ENCODE data around the gene MYMK. TPM values are rescaled to one million over a fixed set of nuclear protein-coding genes. Genes with fewer than 3 reads are reported as not detected.

MYMK gene
- total and polyA plus RNA-seq, 4 donors: not detected

DNA sequence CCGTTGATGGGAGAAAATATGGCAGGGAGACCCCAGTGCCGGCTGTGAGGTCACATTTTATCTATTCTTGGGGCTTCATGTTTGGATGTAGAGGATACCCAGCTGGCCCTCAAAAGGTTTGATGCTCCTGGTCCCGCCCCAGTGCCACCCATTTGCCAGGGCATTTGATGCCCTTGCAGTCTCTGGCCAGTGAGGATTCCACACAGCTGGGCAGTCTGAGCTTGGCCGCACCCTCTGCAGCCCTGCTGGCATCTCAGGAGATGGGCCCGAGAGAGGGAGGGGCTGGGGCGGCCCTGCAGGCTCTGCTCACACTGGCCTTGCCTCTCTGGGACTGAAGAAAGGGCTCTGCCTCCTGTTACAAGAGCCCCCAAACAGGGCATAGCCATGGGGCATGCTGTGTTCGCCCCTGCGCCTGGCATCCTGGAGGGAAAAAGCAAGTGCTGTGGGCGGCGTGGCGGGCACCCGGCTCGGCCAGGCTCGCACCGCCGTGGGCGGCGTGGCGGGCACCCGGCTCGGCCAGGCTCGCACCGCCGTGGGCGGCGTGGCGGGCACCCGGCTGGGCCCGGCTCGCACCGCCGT is 37.3 kb upstream of the MYMK start:
- H3K4me1 ChIP-seq (ENCODE audit: control insufficient read depth in 1 of 2, insufficient read depth in 2 of 2, low read length in 2 of 2): no peaks in the 10 kb centered on the region
- WGBS, 2 donors: 81 to 89% methylated on average over 24 to 32 of the region's 32 CpGs
- no peaks in the 10 kb centered on the region for H3K27me3 ChIP-seq (ENCODE audit: control insufficient read depth in 1 of 2, insufficient read depth in 2 of 2, low read length in 1 of 2)
- H3K36me3 ChIP-seq (ENCODE audit: control insufficient read depth in 1 of 2, insufficient read depth in 2 of 2, low read length in 1 of 2): no peaks in the 10 kb centered on the region
- DNase-seq: no peak
- no peak overlapping the region for H3K4me3 ChIP-seq (ENCODE audit: low read length in 2 of 2)
- intact Hi-C loops (cut with DNase I): no loop called here
- no peak for ATAC-seq (ENCODE audit: low FRiP score)
- no peaks in the 10 kb centered on the region for H3K9me3 ChIP-seq (ENCODE audit: control insufficient read depth, low read length)
- H3K27ac ChIP-seq (ENCODE audit: low read depth in 1 of 2, low read length in 2 of 2): no peak overlapping the region

DNA sequence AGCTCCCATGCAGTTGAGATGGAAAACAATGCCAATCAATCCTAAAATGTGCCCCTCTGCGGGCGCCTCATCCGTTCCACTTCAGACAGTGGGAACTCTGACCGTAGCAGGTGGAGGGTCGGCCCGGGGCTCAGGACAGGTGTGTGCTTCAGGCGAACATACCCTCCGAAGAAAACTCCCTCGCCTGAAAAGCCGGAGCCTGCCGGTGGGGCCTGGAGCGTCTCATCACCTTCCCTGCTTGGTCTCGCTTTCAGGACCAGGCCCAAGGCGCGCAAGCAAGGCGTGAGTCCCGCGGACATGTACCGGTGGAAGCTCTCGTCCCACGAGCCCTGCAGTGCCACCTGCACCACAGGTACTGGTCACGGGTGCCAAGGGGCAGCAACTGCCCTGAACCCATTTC is 36.2 kb upstream of the MYMK start:
- ATAC-seq (ENCODE audit: low FRiP score) (no peak), DNase-seq (no peak)
- H3K27ac ChIP-seq (ENCODE audit: low read depth in 1 of 2, low read length in 2 of 2): no peak overlapping the region
- no peaks in the 10 kb centered on the region for H3K27me3 ChIP-seq (ENCODE audit: control insufficient read depth in 1 of 2, insufficient read depth in 2 of 2, low read length in 1 of 2)
- no peaks in the 10 kb centered on the region for H3K36me3 ChIP-seq (ENCODE audit: control insufficient read depth in 1 of 2, insufficient read depth in 2 of 2, low read length in 1 of 2)
- intact Hi-C loops (cut with DNase I): no loop called here
- no peak overlapping the region for H3K4me3 ChIP-seq (ENCODE audit: low read length in 2 of 2)
- H3K4me1 ChIP-seq (ENCODE audit: control insufficient read depth in 1 of 2, insufficient read depth in 2 of 2, low read length in 2 of 2): no peaks in the 10 kb centered on the region
- 95 to 97% methylated on average over 22 of the region's 22 CpGs for WGBS, 2 donors
- no peaks in the 10 kb centered on the region for H3K9me3 ChIP-seq (ENCODE audit: control insufficient read depth, low read length)

DNA sequence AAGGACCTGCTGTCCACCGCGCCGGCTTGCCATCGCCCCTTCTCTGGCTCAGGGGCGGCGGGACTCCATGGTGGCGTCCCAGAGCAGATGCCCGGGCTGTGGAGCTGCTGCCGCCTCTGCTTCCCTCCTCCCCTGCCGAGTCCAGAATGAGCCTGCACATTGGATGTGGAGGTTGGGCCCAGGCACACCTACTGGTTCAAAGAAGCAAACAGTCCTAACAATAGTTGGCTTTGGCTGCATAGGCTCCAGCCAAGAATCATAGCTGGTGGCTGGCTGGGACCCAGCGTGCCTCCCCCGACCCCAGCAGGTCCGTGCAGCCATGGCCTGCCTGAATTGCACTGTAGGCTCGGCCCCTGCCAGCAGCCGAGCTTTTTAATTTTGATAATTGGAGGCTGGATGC is 35.6 kb upstream of the MYMK start:
- Histone ChIP-seq H3K36me3 (ENCODE audit: control insufficient read depth in 1 of 2, insufficient read depth in 2 of 2, low read length in 1 of 2) (no peaks in the 10 kb centered on the region), H3K9me3 (ENCODE audit: control insufficient read depth, low read length) (no peaks in the 10 kb centered on the region), H3K4me3 (ENCODE audit: low read length in 2 of 2) (no peak overlapping the region), H3K27me3 (ENCODE audit: control insufficient read depth in 1 of 2, insufficient read depth in 2 of 2, low read length in 1 of 2) (no peaks in the 10 kb centered on the region), H3K27ac (ENCODE audit: low read depth in 1 of 2, low read length in 2 of 2) (no peak overlapping the region), H3K4me1 (ENCODE audit: control insufficient read depth in 1 of 2, insufficient read depth in 2 of 2, low read length in 2 of 2) (no peaks in the 10 kb centered on the region)
- DNase-seq (no peak), ATAC-seq (ENCODE audit: low FRiP score) (no peak)
- 25 to 31% methylated on average over 15 of the region's 15 CpGs for WGBS, 2 donors
- intact Hi-C loops (cut with DNase I): no loop called here

GRCh38 chr9:133558191-133559126 is 33.7 kb upstream of the MYMK start:
- peak; percentile 78 for ATAC-seq (ENCODE audit: low FRiP score)
- no peaks in the 10 kb centered on the region for H3K4me1 ChIP-seq (ENCODE audit: control insufficient read depth in 1 of 2, insufficient read depth in 2 of 2, low read length in 2 of 2)

DNA sequence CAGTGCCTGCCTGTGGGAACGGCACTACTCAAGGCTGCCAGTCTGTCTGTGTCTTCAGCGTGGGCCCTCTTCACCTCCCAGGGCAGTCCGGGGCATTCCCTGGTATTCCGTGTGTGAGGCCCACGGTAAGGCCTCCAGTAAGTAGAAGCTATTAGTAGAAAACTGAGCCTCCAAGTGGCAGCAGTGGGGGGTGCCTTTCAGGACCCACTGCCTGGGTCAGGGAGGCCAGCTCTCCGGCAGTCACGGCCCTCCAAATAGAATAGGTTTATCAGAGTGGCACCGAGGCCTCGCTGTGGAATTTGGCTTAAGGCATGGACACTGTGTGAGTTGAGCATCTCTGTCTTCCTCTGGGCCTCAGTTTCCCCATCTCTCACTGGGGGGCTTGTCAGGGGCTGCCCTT is 32.8 kb upstream of the MYMK start:
- Histone ChIP-seq H3K4me3 (ENCODE audit: low read length in 2 of 2) (no peak overlapping the region), H3K9me3 (ENCODE audit: control insufficient read depth, low read length) (no peaks in the 10 kb centered on the region), H3K27ac (ENCODE audit: low read depth in 1 of 2, low read length in 2 of 2) (no peak overlapping the region), H3K36me3 (ENCODE audit: control insufficient read depth in 1 of 2, insufficient read depth in 2 of 2, low read length in 1 of 2) (no peaks in the 10 kb centered on the region), H3K27me3 (ENCODE audit: control insufficient read depth in 1 of 2, insufficient read depth in 2 of 2, low read length in 1 of 2) (no peaks in the 10 kb centered on the region), H3K4me1 (ENCODE audit: control insufficient read depth in 1 of 2, insufficient read depth in 2 of 2, low read length in 2 of 2) (no peaks in the 10 kb centered on the region)
- 95 to 97% methylated on average over 9 of the region's 9 CpGs for WGBS, 2 donors
- DNase-seq (no peak), ATAC-seq (ENCODE audit: low FRiP score) (no peak)
- intact Hi-C loops (cut with DNase I): no loop called here

More at GRCh38 chr9:133558191-133559126, 33.7 kb upstream of the MYMK start:
- Histone ChIP-seq H3K36me3 (ENCODE audit: control insufficient read depth in 1 of 2, insufficient read depth in 2 of 2, low read length in 1 of 2) (no peaks in the 10 kb centered on the region), H3K9me3 (ENCODE audit: control insufficient read depth, low read length) (no peaks in the 10 kb centered on the region), H3K27ac (ENCODE audit: low read depth in 1 of 2, low read length in 2 of 2) (no peak overlapping the region), H3K27me3 (ENCODE audit: control insufficient read depth in 1 of 2, insufficient read depth in 2 of 2, low read length in 1 of 2) (no peaks in the 10 kb centered on the region), H3K4me3 (ENCODE audit: low read length in 2 of 2) (no peak overlapping the region)
- intact Hi-C loops (cut with DNase I): no loop called here
- DNase-seq: no peak
- 17 to 21% methylated on average over 31 of the region's 31 CpGs for WGBS, 2 donors

GRCh38 chr9:133556354-133556753 is 31.6 kb upstream of the MYMK start:
- Histone ChIP-seq H3K27ac (ENCODE audit: low read depth in 1 of 2, low read length in 2 of 2) (no peak overlapping the region), H3K9me3 (ENCODE audit: control insufficient read depth, low read length) (no peaks in the 10 kb centered on the region), H3K4me1 (ENCODE audit: control insufficient read depth in 1 of 2, insufficient read depth in 2 of 2, low read length in 2 of 2) (no peaks in the 10 kb centered on the region), H3K27me3 (ENCODE audit: control insufficient read depth in 1 of 2, insufficient read depth in 2 of 2, low read length in 1 of 2) (no peaks in the 10 kb centered on the region), H3K36me3 (ENCODE audit: control insufficient read depth in 1 of 2, insufficient read depth in 2 of 2, low read length in 1 of 2) (no peaks in the 10 kb centered on the region), H3K4me3 (ENCODE audit: low read length in 2 of 2) (no peak overlapping the region)
- ATAC-seq (ENCODE audit: low FRiP score): no peak
- no peak for DNase-seq
- intact Hi-C loops (cut with DNase I): no loop called here
- WGBS, 2 donors: 92% methylated on average over 5 of the region's 5 CpGs

DNA sequence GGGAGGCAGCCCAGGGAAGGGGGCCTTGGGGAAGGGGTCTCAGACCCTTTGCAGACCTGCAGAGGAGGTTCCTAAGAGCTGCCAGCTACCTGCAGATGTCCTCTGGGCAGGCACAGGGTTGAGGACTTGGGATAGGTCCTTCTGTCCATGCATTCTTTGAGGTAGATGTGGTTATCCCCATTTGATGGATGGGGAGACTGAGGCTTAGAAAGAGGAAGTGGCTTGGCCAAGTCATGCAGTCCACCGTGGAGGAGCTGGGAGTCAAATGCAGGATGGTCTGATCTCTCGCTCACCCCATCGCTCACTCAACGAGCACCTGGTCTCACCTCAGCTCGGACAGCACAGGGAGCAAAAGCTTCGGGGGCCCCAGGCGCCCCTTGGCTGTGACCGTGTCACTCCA is 30.0 kb upstream of the MYMK start:
- intact Hi-C loops (cut with DNase I): no loop called here
- no peaks in the 10 kb centered on the region for H3K9me3 ChIP-seq (ENCODE audit: control insufficient read depth, low read length)
- no peak for DNase-seq
- H3K4me3 ChIP-seq (ENCODE audit: low read length in 2 of 2): no peak overlapping the region
- H3K27me3 ChIP-seq (ENCODE audit: control insufficient read depth in 1 of 2, insufficient read depth in 2 of 2, low read length in 1 of 2): no peaks in the 10 kb centered on the region
- no peaks in the 10 kb centered on the region for H3K36me3 ChIP-seq (ENCODE audit: control insufficient read depth in 1 of 2, insufficient read depth in 2 of 2, low read length in 1 of 2)
- H3K4me1 ChIP-seq (ENCODE audit: control insufficient read depth in 1 of 2, insufficient read depth in 2 of 2, low read length in 2 of 2): no peaks in the 10 kb centered on the region
- H3K27ac ChIP-seq (ENCODE audit: low read depth in 1 of 2, low read length in 2 of 2): no peak overlapping the region
- no peak for ATAC-seq (ENCODE audit: low FRiP score)
- WGBS, 2 donors: 90 to 96% methylated on average over 8 of the region's 8 CpGs

DNA sequence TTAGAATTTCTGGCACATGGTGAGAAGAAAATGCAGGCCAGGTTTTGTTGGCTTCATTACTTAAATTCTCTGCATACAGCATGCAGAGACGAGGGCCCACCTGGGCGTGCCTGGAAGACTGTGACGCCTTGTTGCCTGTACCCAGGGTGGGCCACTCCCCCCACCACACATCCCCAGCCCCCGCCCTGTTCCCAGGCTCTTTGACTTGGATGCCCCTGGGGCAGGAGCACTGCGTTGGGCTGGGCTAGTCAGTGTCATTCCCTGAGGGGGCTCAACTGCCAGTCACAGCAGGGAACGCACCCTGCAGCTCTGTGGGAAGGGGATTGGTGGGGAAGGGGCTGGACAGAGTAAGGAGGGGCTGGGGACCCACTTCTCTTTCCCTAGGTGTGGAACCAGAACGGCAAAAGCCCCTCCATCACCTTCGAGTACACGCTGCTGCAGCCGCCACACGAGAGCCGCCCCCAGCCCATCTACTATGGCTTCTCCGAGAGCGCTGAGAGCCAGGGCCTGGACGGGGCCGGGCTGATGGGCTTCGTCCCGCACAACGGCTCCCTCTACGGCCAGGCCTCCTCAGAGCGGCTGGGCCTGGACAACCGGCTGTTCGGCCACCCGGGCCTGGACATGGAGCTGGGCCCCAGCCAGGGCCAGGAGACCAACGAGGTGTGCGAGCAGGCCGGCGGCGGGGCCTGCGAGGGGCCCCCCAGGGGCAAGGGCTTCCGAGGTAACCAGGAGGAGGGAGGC is 29.4 kb upstream of the MYMK start:
- Histone ChIP-seq H3K4me3 (ENCODE audit: low read length in 2 of 2) (no peak overlapping the region), H3K36me3 (ENCODE audit: control insufficient read depth in 1 of 2, insufficient read depth in 2 of 2, low read length in 1 of 2) (no peaks in the 10 kb centered on the region), H3K9me3 (ENCODE audit: control insufficient read depth, low read length) (no peaks in the 10 kb centered on the region), H3K27ac (ENCODE audit: low read depth in 1 of 2, low read length in 2 of 2) (no peak overlapping the region), H3K4me1 (ENCODE audit: control insufficient read depth in 1 of 2, insufficient read depth in 2 of 2, low read length in 2 of 2) (no peaks in the 10 kb centered on the region), H3K27me3 (ENCODE audit: control insufficient read depth in 1 of 2, insufficient read depth in 2 of 2, low read length in 1 of 2) (no peaks in the 10 kb centered on the region)
- no peak for ATAC-seq (ENCODE audit: low FRiP score)
- intact Hi-C loops (cut with DNase I): no loop called here
- 91% methylated on average over 31 of the region's 31 CpGs for WGBS, 2 donors
- DNase-seq: no peak

Data from aorta (tissue), 5 donors.